Activated T-helper 1 cell treated with anti-CD3 and anti-CD28 coated beads, Interleukin-12 subunit alpha, Interleukin-12 subunit beta, Interleukin-2, Interleukin-4 antibody, amounts not matched to agents 30 ng/mL and 10 ng/mL and 1 ng/mL, durations not matched to agents 14 hours and 24 hours and 36 hours (primary cell): Measurements from ENCODE around the gene TSPAN31. TPM values are rescaled to one million over a fixed set of nuclear protein-coding genes. Genes with fewer than 3 reads are reported as not detected.

Experiments used
- DNase-seq: peaks from one replicate; pipeline ENCODE4 v3.0.0; 2021; ENCODE audit warnings: low spot score
- H3K27ac Mint-ChIP-seq: one replicate; pipeline ENCODE4 v1.8.0; 2021; ENCODE audit warnings: mild to moderate bottlenecking, mixed read lengths
- H3K27me3 Mint-ChIP-seq: one replicate; pipeline ENCODE4 v1.8.0; 2022; ENCODE audit warnings: mild to moderate bottlenecking, moderate library complexity, mixed read lengths; ENCODE audit not compliant: insufficient read depth
- H3K36me3 Mint-ChIP-seq: one replicate; pipeline ENCODE4 v1.8.0; 2021; ENCODE audit warnings: low read depth, mixed read lengths
- H3K4me1 Mint-ChIP-seq: one replicate; pipeline ENCODE4 v1.8.0; 2021; ENCODE audit warnings: low read depth, mixed read lengths
- H3K4me3 Mint-ChIP-seq: one replicate; pipeline ENCODE4 v1.8.0; 2021; ENCODE audit warnings: mild to moderate bottlenecking, moderate library complexity, mixed read lengths
- H3K9me3 Mint-ChIP-seq: one replicate; pipeline ENCODE4 v1.8.0; 2021; ENCODE audit warnings: mixed read lengths
- intact Hi-C: fragments of 100-400 bp; cut with micrococcal nuclease; formaldehyde crosslinking; loops from one replicate; pipeline ENCODE4 v1.15.1; 2024
- total RNA-seq: library from RNA; stranded (reverse); gene quantifications from 2 replicates; pipeline ENCODE4 v1.2.3, GENCODE V29; 2022

TSPAN31 gene
- total RNA-seq, 1 donor from 2014 or later: 24.5 TPM

GRCh38 chr12:57735952-57736740, 8.7 kb upstream of the TSPAN31 start:
- DNase-seq: no peak
- Mint-ChIP-seq H3K4me1 (peaks cover 19% of the 10 kb centered on the region), H3K27me3 (no peaks in the 10 kb centered on the region), H3K27ac (peak overlapping the region; percentile 47), H3K9me3 (no peaks in the 10 kb centered on the region), H3K36me3 (peaks cover 34% of the 10 kb centered on the region), H3K4me3 (no peak overlapping the region)
- intact Hi-C loops: no loop called here

GRCh38 chr12:57736741-57737466, 7.9 kb upstream of the TSPAN31 start:
- no peak overlapping the region for H3K4me3 Mint-ChIP-seq
- no peak for DNase-seq
- no peaks in the 10 kb centered on the region for H3K9me3 Mint-ChIP-seq
- intact Hi-C loops: no loop called here
- H3K27me3 Mint-ChIP-seq: no peaks in the 10 kb centered on the region
- H3K4me1 Mint-ChIP-seq: peaks cover 24% of the 10 kb centered on the region
- no peak overlapping the region for H3K27ac Mint-ChIP-seq
- peaks cover 27% of the 10 kb centered on the region for H3K36me3 Mint-ChIP-seq

- DNase-seq: no peak
- Mint-ChIP-seq H3K4me1 (peaks cover 31% of the 10 kb centered on the region), H3K36me3 (peaks cover 19% of the 10 kb centered on the region), H3K27ac (no peak overlapping the region), H3K4me3 (no peak overlapping the region), H3K27me3 (no peaks in the 10 kb centered on the region), H3K9me3 (no peaks in the 10 kb centered on the region)
- intact Hi-C loops: no loop called here
Measured at GRCh38 chr12:57737467-57738460, 7.1 kb upstream of the TSPAN31 start.

DNA sequence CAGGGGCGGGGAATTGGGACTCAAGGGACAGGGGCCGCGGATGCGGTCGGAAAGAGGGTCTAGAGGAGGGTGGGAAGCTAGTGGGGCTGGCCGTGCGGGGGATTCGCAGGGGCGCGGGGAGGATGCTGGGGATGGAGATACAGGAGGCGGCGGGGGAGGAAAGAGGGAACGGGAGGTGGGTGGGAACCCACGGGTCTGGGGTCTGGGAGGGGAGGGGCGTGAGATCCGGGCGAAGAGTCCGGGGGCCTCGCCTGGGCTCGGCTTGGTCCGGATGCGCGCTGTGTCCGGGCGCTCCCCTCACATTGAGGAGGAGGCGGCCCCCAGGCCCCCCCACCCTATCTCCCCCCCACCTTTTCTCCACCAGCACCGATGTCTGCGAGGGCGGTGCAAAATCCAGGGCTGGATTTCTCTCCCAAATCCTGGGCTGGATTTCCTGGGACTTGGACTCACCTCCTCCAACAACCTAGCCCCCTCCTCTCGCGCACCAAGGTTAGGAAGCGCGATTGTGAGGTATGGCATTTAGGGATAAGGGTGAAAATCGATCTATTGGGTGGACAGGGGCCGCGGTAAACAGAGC, 6.1 kb upstream of the TSPAN31 start, which contains the start of gene AGAP2:
Gene AGAP2 (minus strand): TSS at position 82 of the 577 bp plus-strand sequence. CDS start 496 bp downstream, outside the sequence.
- Mint-ChIP-seq H3K4me1 (peaks cover 32% of the 10 kb centered on the region), H3K27ac (peak within 1 kb of the TSS; percentile 70), H3K9me3 (no peaks in the 10 kb centered on the region), H3K36me3 (peaks cover 15% of the 10 kb centered on the region), H3K4me3 (peak within 1 kb of the TSS; percentile 65), H3K27me3 (no peaks in the 10 kb centered on the region)
- intact Hi-C loops: no loop called here
- DNase-seq: no peak

GRCh38 chr12:57739387-57739786, 5.5 kb upstream of the TSPAN31 start:
- H3K4me1 Mint-ChIP-seq: peaks cover 39% of the 10 kb centered on the region
- H3K4me3 Mint-ChIP-seq: peak overlapping the region; percentile 65
- H3K27me3 Mint-ChIP-seq: no peaks in the 10 kb centered on the region
- no peak for DNase-seq
- H3K27ac Mint-ChIP-seq: peak overlapping the region; percentile 70
- intact Hi-C loops: no loop called here
- H3K9me3 Mint-ChIP-seq: no peaks in the 10 kb centered on the region
- H3K36me3 Mint-ChIP-seq: peaks cover 15% of the 10 kb centered on the region

DNA sequence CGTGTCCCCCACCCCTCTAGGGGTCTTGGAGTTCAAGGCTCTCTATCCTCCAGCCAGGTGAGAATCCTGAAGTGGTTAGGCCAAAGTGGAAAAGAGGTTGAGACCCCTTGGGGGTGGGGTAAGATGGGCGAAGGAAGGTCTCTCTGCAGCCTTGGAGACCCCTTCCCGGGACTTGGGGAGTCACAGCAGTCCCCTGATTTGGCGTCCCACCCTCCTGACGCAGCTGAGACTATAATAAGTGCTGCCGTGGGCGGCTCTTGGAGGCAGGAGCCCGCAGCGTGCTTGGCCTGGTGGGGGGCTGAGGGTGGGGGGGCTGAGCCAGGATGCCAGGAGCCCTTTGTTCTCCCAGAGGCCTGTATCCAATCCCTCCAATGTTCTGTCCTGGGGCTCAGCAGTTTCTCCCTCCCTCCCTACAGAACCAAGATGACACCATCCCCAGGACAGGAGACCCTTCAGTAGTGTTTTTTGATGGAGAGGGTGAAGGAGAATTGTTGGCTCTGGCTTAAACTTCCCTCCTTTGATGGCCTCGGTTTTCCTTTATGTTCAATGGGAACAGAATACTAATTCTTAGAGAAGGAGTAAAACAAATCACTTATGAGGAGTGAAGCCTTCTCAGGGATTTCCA, 4.8 kb upstream of the TSPAN31 start:
- Mint-ChIP-seq H3K27me3 (no peaks in the 10 kb centered on the region), H3K9me3 (no peaks in the 10 kb centered on the region), H3K4me3 (peak overlapping the region; percentile 88), H3K27ac (peak overlapping the region; percentile 89), H3K36me3 (peaks cover 14% of the 10 kb centered on the region), H3K4me1 (peaks cover 45% of the 10 kb centered on the region)
- intact Hi-C loops: loop anchor here (5.0 kb wide), 3 partner anchors 128 to 1857 kb away; partner anchors contain the start of genes ARHGAP9, ARHGEF25 and SLC16A7
- DNase-seq: no peak

- H3K9me3 Mint-ChIP-seq: no peaks in the 10 kb centered on the region
- intact Hi-C loops: loop anchor here (5.0 kb wide), 3 partner anchors 129 to 1856 kb away; partner anchors contain the start of genes ARHGAP9, ARHGEF25 and SLC16A7
- peak; percentile 81 for DNase-seq
- peaks cover 51% of the 10 kb centered on the region for H3K4me1 Mint-ChIP-seq
- no peaks in the 10 kb centered on the region for H3K27me3 Mint-ChIP-seq
- peak overlapping the region; percentile 89 for H3K27ac Mint-ChIP-seq
- H3K4me3 Mint-ChIP-seq: peak overlapping the region; percentile 88
- peaks cover 14% of the 10 kb centered on the region for H3K36me3 Mint-ChIP-seq
Measured at GRCh38 chr12:57740656-57741412, 4.0 kb upstream of the TSPAN31 start.

- H3K27me3 Mint-ChIP-seq: no peaks in the 10 kb centered on the region
- H3K36me3 Mint-ChIP-seq: peaks cover 13% of the 10 kb centered on the region
- H3K27ac Mint-ChIP-seq: peak overlapping the region; percentile 89
- H3K9me3 Mint-ChIP-seq: no peaks in the 10 kb centered on the region
- peaks cover 56% of the 10 kb centered on the region for H3K4me1 Mint-ChIP-seq
- intact Hi-C loops: loop anchor here (5.0 kb wide), 3 partner anchors 129 to 1856 kb away; partner anchors contain the start of genes ARHGAP9, ARHGEF25 and SLC16A7
- H3K4me3 Mint-ChIP-seq: peak overlapping the region; percentile 88
- no peak for DNase-seq
Measured at GRCh38 chr12:57741413-57741789, 3.4 kb upstream of the TSPAN31 start.

GRCh38 chr12:57741844-57742738, 2.7 kb upstream of the TSPAN31 start:
- DNase-seq: peak; percentile 72
- H3K27me3 Mint-ChIP-seq: no peaks in the 10 kb centered on the region
- intact Hi-C loops: loop anchor here (1.0 to 5.0 kb wide), 6 partner anchors 48 to 1855 kb away; partner anchors contain the start of genes ARHGAP9, ARHGEF25, B4GALNT1 and OS9
- peak overlapping the region; percentile 88 for H3K4me3 Mint-ChIP-seq
- H3K9me3 Mint-ChIP-seq: no peaks in the 10 kb centered on the region
- H3K36me3 Mint-ChIP-seq: peaks cover 15% of the 10 kb centered on the region
- H3K4me1 Mint-ChIP-seq: peaks cover 63% of the 10 kb centered on the region
- peak overlapping the region; percentile 89 for H3K27ac Mint-ChIP-seq

DNA sequence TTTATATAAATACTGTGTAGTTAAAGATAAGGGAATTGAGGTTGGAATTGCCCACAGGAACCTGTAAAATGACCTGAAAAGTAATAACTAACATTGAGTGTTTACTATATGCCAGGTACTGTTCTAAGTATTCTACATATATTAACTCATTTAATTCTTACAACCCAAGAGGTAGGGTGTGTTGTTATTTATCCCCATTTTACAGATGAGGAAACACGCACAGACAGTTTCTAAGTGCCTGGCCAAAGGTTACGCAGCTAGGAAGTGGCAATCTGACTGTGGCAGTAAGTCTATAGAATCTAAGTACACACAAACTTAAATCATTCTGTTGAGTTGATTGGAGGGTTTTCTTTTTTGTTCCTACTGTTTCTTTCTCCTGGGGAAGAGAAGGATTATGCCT, 1.1 kb upstream of the TSPAN31 start:
- intact Hi-C loops: loop anchor here (1.0 to 5.0 kb wide), 7 partner anchors 9 to 1854 kb away; partner anchors contain the start of genes ARHGAP9, ARHGEF25, CDK4 and DCTN2
- Mint-ChIP-seq H3K27ac (peak overlapping the region; percentile 92), H3K4me3 (peak overlapping the region; percentile 94), H3K27me3 (no peaks in the 10 kb centered on the region), H3K4me1 (peaks cover 66% of the 10 kb centered on the region), H3K9me3 (no peaks in the 10 kb centered on the region), H3K36me3 (peaks cover 25% of the 10 kb centered on the region)
- no peak for DNase-seq
